SU-DHL-6 (cell line): ENCODE data around the gene DUSP22.

Experiments used
- H2AFZ ChIP-seq: fragments of 200-600 bp; sonication (generic); 2 replicates; pipeline ENCODE4 v1.6.1; 2014; ENCODE audit warnings: low read depth, mild to moderate bottlenecking, moderate library complexity, mixed read lengths, antibody characterized with exemption, low read length; ENCODE audit not compliant: severe bottlenecking
- H3F3A ChIP-seq: fragments of 200-600 bp; shearing (Covaris generic); 2 replicates; pipeline ENCODE4 v1.6.0; 2016; ENCODE audit warnings: antibody characterized with exemption, mild to moderate bottlenecking; ENCODE audit not compliant: insufficient read depth
- H3K27ac ChIP-seq: fragments of 200-600 bp; sonication (generic); 2 replicates; pipeline ENCODE4 v1.5.1; 2016; ENCODE audit warnings: low read depth, mild to moderate bottlenecking, low read length, moderate library complexity, mixed read lengths
- H3K27me3 ChIP-seq: fragments of 200-600 bp; sonication (generic), shearing (Covaris generic); 2 replicates; pipeline ENCODE4 v1.6.0; 2014; ENCODE audit warnings: mild to moderate bottlenecking, low read length
- H3K36me3 ChIP-seq: fragments of 200-600 bp; sonication (generic); 2 replicates; pipeline ENCODE4 v1.6.1; 2014; ENCODE audit warnings: mild to moderate bottlenecking, low read length, mixed read lengths
- H3K4me2 ChIP-seq: fragments of 300-600, 200-600 bp; shearing (Covaris generic), sonication (generic); 2 replicates; pipeline ENCODE4 v1.6.0; 2014; ENCODE audit warnings: low read length, low read depth, mild to moderate bottlenecking; ENCODE audit not compliant: poor library complexity, severe bottlenecking
- H3K4me3 ChIP-seq: fragments of 200-600 bp; sonication (generic); 2 replicates; pipeline ENCODE4 v1.5.1; 2014; ENCODE audit warnings: antibody characterized with exemption, low read length, mild to moderate bottlenecking, mixed read lengths; ENCODE audit not compliant: insufficient read depth, poor library complexity, severe bottlenecking
- H3K79me2 ChIP-seq: fragments of 200-600 bp; sonication (generic); 2 replicates; pipeline ENCODE4 v1.6.1; 2014; ENCODE audit warnings: mild to moderate bottlenecking, low read length, moderate library complexity; ENCODE audit not compliant: insufficient read depth
- H3K9ac ChIP-seq: fragments of 200-600 bp; sonication (generic); 2 replicates; pipeline ENCODE4 v1.7.0; 2014; ENCODE audit warnings: mild to moderate bottlenecking, low read length
- H3K9me2 ChIP-seq: fragments of 200-600 bp; sonication (generic); replicated peaks from 2 replicates; pipeline ENCODE4 v1.6.1; 2014; ENCODE audit warnings: low read length; ENCODE audit not compliant: insufficient read depth
- H3K9me3 ChIP-seq: fragments of 200-600 bp; sonication (generic); 2 replicates; pipeline ENCODE4 v1.6.1; 2014; ENCODE audit warnings: low read length, mixed read lengths; ENCODE audit not compliant: insufficient read depth
- H4K20me1 ChIP-seq: fragments of 200-600 bp; sonication (generic); 2 replicates; pipeline ENCODE4 v1.6.1; 2014; ENCODE audit warnings: low read depth, mild to moderate bottlenecking, antibody characterized with exemption, low read length, moderate library complexity, mixed read lengths
- EZH2phosphoT487 ChIP-seq: fragments of 200-600 bp; sonication (generic), shearing (Covaris generic); conservative IDR thresholded peaks from 2 replicates; pipeline ENCODE4 v1.6.1; 2018; ENCODE audit warnings: mild to moderate bottlenecking, antibody characterized with exemption, low read length, moderate library complexity, mixed read lengths
- TF ChIP-seq, protein P1 (sequence below): fragments of 200-600 bp; sonication (generic); IDR thresholded peaks from one replicate; pipeline ENCODE4 v1.5.1; 2017; ENCODE audit warnings: antibody characterized with exemption, mild to moderate bottlenecking, low read length, moderate library complexity; ENCODE audit not compliant: insufficient read depth, poor library complexity, severe bottlenecking

The DUSP22 gene

DNA sequence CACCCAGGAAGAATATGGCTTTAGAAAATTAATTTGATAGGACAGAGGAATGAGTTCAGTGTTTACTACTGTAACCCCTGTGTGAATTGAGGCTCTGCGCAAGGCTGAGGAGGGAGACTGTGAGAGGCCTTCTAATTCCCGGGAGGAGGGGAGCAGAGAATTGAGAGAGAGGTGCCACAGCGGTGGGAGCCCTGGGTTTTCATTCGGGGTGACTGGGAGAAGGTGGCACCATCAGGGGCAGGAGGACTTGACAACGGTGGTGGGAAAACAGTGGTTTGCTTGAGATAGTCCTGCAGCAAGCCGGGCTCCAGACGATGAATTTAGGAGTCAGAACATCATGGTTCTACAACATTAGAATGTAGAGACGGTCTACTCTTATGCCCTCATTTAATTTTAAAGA lies 9.2 kb downstream of the DUSP22 start:
- H3K79me2 ChIP-seq: no peaks in the 10 kb centered on the region
- H3K9ac ChIP-seq: no peak overlapping the region
- H3K27ac ChIP-seq: no peak overlapping the region
- H3K27me3 ChIP-seq: no peaks in the 10 kb centered on the region
- H2AFZ ChIP-seq: no peak overlapping the region
- H3K4me3 ChIP-seq: no peak overlapping the region
- H3K36me3 ChIP-seq: no peaks in the 10 kb centered on the region
- H3F3A ChIP-seq: no peaks in the 10 kb centered on the region
- H3K9me3 ChIP-seq: no peaks in the 10 kb centered on the region
- H3K4me2 ChIP-seq: no peak overlapping the region
- TF ChIP-seq, protein P1, sequence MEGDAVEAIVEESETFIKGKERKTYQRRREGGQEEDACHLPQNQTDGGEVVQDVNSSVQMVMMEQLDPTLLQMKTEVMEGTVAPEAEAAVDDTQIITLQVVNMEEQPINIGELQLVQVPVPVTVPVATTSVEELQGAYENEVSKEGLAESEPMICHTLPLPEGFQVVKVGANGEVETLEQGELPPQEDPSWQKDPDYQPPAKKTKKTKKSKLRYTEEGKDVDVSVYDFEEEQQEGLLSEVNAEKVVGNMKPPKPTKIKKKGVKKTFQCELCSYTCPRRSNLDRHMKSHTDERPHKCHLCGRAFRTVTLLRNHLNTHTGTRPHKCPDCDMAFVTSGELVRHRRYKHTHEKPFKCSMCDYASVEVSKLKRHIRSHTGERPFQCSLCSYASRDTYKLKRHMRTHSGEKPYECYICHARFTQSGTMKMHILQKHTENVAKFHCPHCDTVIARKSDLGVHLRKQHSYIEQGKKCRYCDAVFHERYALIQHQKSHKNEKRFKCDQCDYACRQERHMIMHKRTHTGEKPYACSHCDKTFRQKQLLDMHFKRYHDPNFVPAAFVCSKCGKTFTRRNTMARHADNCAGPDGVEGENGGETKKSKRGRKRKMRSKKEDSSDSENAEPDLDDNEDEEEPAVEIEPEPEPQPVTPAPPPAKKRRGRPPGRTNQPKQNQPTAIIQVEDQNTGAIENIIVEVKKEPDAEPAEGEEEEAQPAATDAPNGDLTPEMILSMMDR: no peak
- TF ChIP-seq EZH2phosphoT487: no peak
- no peaks in the 10 kb centered on the region for H3K9me2 ChIP-seq
- H4K20me1 ChIP-seq: no peaks in the 10 kb centered on the region; the same call in 1 of the 2 replicates

DNA sequence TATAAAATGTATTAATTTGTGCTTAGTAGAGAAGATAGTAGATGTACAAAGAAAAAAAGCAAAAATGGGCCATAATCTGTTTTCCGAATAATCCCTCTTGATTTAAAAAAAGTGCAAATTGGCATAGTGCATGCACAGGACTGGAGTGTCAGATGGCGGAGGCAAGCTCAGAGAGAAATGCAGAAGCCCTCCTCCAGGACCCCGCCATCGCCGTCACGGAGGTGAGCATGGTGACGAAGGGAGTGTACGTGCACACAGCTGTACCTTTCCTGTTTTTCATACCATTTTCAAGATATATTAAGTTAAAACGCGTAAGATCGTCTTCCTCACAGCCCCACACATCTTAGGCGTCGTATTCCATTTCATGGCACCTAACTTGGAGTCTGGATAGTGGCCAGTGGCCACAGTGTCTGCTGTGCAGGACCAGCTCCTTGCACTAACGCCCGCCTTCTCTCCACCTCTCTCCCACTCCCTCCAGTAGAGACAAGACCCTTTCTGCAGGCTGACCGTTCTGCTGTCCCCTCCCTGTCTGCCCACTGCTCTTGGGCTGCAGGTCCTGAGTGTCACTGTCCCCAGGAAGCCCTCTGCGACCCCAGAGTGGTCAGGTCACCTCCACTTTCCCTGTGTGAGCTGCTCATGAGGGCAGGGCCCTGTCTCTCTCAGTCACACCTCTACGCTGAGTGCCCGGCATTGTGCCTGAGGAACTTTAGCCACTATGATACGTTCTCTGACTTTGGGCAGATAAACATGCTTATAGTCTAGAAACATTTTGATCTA lies 9.8 kb downstream of the DUSP22 start:
- no peaks in the 10 kb centered on the region for H3F3A ChIP-seq
- no peak overlapping the region for H3K4me2 ChIP-seq
- no peak overlapping the region for H3K4me3 ChIP-seq
- H4K20me1 ChIP-seq: no peaks in the 10 kb centered on the region; the same call in 1 of the 2 replicates
- TF ChIP-seq, protein P1: no peak
- no peak for TF ChIP-seq EZH2phosphoT487
- no peak overlapping the region for H3K27ac ChIP-seq
- H3K36me3 ChIP-seq: no peaks in the 10 kb centered on the region
- no peaks in the 10 kb centered on the region for H3K9me2 ChIP-seq
- H3K79me2 ChIP-seq: no peaks in the 10 kb centered on the region
- no peaks in the 10 kb centered on the region for H3K9me3 ChIP-seq
- H3K27me3 ChIP-seq: no peaks in the 10 kb centered on the region
- no peak overlapping the region for H3K9ac ChIP-seq
- no peak overlapping the region for H2AFZ ChIP-seq

DNA sequence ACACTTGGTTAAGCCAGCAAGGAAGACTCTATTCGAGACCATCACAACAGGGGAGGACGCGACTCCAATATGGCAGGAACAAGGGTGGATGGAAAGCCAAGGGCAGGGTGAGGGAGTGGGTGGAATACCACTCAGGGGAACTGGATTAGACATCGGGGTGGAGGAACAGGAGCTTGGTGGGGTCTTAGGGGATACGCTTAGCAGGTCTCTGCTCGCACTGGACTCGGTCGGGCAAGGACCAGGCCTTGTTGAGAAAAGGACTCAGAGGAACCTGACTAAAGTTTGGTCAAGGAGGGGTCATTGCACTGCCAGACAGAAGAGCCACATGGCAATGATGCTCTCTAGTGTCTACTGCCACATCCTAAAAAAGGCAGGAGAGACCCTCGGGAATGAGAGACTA lies 10.5 kb downstream of the DUSP22 start:
- TF ChIP-seq, protein P1: no peak
- H3K27me3 ChIP-seq: no peaks in the 10 kb centered on the region
- no peaks in the 10 kb centered on the region for H3K9me2 ChIP-seq
- H3K4me3 ChIP-seq: no peak overlapping the region
- no peaks in the 10 kb centered on the region for H3F3A ChIP-seq
- H3K36me3 ChIP-seq: no peaks in the 10 kb centered on the region
- no peaks in the 10 kb centered on the region for H3K79me2 ChIP-seq
- no peak overlapping the region for H3K9ac ChIP-seq
- no peak overlapping the region for H3K4me2 ChIP-seq
- no peak overlapping the region for H2AFZ ChIP-seq
- no peaks in the 10 kb centered on the region for H3K9me3 ChIP-seq
- H3K27ac ChIP-seq: no peak overlapping the region
- H4K20me1 ChIP-seq: no peaks in the 10 kb centered on the region; the same call in 1 of the 2 replicates
